IMR-90 (cell line): Measurements from ENCODE around the gene EFHB.

Experiments
- ELK1 ChIP-seq: fragments of 150-350 bp; IDR thresholded peaks from 2 replicates; pipeline ENCODE4 v1.6.1; 2016; ENCODE audit warnings: low read depth, mild to moderate bottlenecking, low read length, moderate library complexity, borderline replicate concordance
- MXI1 ChIP-seq: IDR thresholded peaks from 2 replicates; pipeline ENCODE4 v1.6.1; 2012; ENCODE audit warnings: low read depth, mild to moderate bottlenecking, low read length, moderate library complexity, borderline replicate concordance
- POLR2A ChIP-seq: IDR thresholded peaks from 2 replicates; pipeline ENCODE4 v1.6.1; 2012; ENCODE audit warnings: mild to moderate bottlenecking, low read depth, low read length

- TF ChIP-seq POLR2A (no peak), ELK1 (no peak), MXI1 (no peak)
Observed at GRCh38 chr3:19959505-19959904, 25.5 kb upstream of the EFHB start.
